Uterus (tissue), 4 donors: ENCODE results near the gene NXN. TPM values are rescaled to one million over a fixed set of nuclear protein-coding genes. Genes with fewer than 3 reads are reported as not detected.

Experiments
- DNase-seq, 2 donors: peaks; one replicate each; pipeline ENCODE4 v3.0.0-alpha.2; 2019 to 2020
- H3K27ac ChIP-seq, 2 donors: fragments of 200-600 bp; sonication (generic); 1 replicate in 1 of 2; 2 replicates in 1 of 2; pipeline ENCODE4 v1.5.1; 2016 to 2018
- H3K27me3 ChIP-seq, 2 donors: fragments of 200-600 bp; sonication (generic); one replicate each; pipeline ENCODE4 v1.5.1; 2018 to 2019; ENCODE audit warnings: control low read depth in 1 of 2
- H3K36me3 ChIP-seq, 2 donors: fragments of 200-600 bp; sonication (generic); one replicate each; pipeline ENCODE4 v1.5.1; 2019; ENCODE audit warnings: control low read depth in 1 of 2
- H3K4me1 ChIP-seq, 2 donors: fragments of 200-600 bp; sonication (generic); one replicate each; pipeline ENCODE4 v1.5.1; 2018 to 2019; ENCODE audit warnings: control low read depth in 1 of 2
- H3K4me3 ChIP-seq, 2 donors: fragments of 200-600 bp; sonication (generic); 1 replicate in 1 of 2; 2 replicates in 1 of 2; pipeline ENCODE4 v1.5.1; 2018 to 2019; ENCODE audit warnings: mild to moderate bottlenecking in 1 of 2
- H3K9me3 ChIP-seq, 2 donors: fragments of 200-600 bp; sonication (generic); one replicate each; pipeline ENCODE4 v1.5.1; 2019; ENCODE audit warnings: control low read depth in 1 of 2
- CTCF ChIP-seq, 4 experiments: fragments of 200-600 bp in 2 of 4; fragments of 450-650 bp in 2 of 4; sonication (generic) in 2 of 4; IDR thresholded peaks; one replicate each; pipeline ENCODE4 v1.5.1; 2016 to 2019; ENCODE audit warnings: antibody characterized with exemption in 4 of 4, mild to moderate bottlenecking in 2 of 4, moderate library complexity in 1 of 4
- POLR2A ChIP-seq, 2 donors: fragments of 450-650 bp; IDR thresholded peaks; one replicate each; pipeline ENCODE4 v1.6.1; 2016; ENCODE audit warnings: antibody characterized with exemption in 2 of 2, mild to moderate bottlenecking in 1 of 2, moderate library complexity in 1 of 2
- intact Hi-C: fragments of 100-400 bp; cut with DNase I; formaldehyde crosslinking; loops from one replicate; pipeline ENCODE4 v1.15.1; 2023; ENCODE audit warnings: low total_unique reads
- total RNA-seq, 4 donors: library from RNA; depleted of rRNA in 3 of 4; stranded (reverse); fragments of >200 nt in 3 of 4; gene quantifications; one replicate each; pipeline versions ENCODE4 v1.1.0 to v1.2.4, GENCODE V29; 2014 to 2023
- donor health status: DM: yes; HTN: yes; CAD: no.

NXN gene
- total RNA-seq, 4 donors from 2014 or later: 6.5 to 99.0 (median 49.9) TPM

GRCh38 chr17:800446-801242 lies 178.9 kb downstream of the NXN start:
- Histone ChIP-seq H3K4me3 (no peak overlapping the region), H3K27me3 (no peaks in the 10 kb centered on the region), H3K4me1 (no peaks in the 10 kb centered on the region), H3K9me3 (no peaks in the 10 kb centered on the region), H3K27ac (no peak overlapping the region), H3K36me3 (no peaks in the 10 kb centered on the region)
- TF ChIP-seq POLR2A (IDR thresholded peaks at IDR 0.05) (no peak), CTCF (IDR thresholded peaks at IDR 0.05) (no peak)
- DNase-seq: no peak
- intact Hi-C loops: no loop called here

GRCh38 chr17:799261-799660 lies 180.3 kb downstream of the NXN start:
- intact Hi-C loops: no loop called here
- Histone ChIP-seq H3K27me3 (no peaks in the 10 kb centered on the region), H3K9me3 (no peaks in the 10 kb centered on the region), H3K4me1 (no peaks in the 10 kb centered on the region), H3K36me3 (no peaks in the 10 kb centered on the region), H3K27ac (no peak overlapping the region), H3K4me3 (no peak overlapping the region)
- no peak for DNase-seq
- TF ChIP-seq POLR2A (IDR thresholded peaks at IDR 0.05) (no peak), CTCF (IDR thresholded peaks at IDR 0.05) (no peak)

GRCh38 chr17:798246-798645 lies 181.3 kb downstream of the NXN start:
- TF ChIP-seq POLR2A (IDR thresholded peaks at IDR 0.05): no peak
- no peak for TF ChIP-seq CTCF (IDR thresholded peaks at IDR 0.05)
- DNase-seq: no peak

GRCh38 chr17:797236-797840 lies 182.2 kb downstream of the NXN start:
- Histone ChIP-seq H3K4me3 (no peak overlapping the region), H3K27ac (no peak overlapping the region), H3K4me1 (no peaks in the 10 kb centered on the region), H3K36me3 (no peaks in the 10 kb centered on the region), H3K9me3 (no peaks in the 10 kb centered on the region), H3K27me3 (no peaks in the 10 kb centered on the region)
- no peak for TF ChIP-seq CTCF (IDR thresholded peaks at IDR 0.05)
- no peak for TF ChIP-seq POLR2A (IDR thresholded peaks at IDR 0.05)
- no peak for DNase-seq
- intact Hi-C loops: no loop called here

More at GRCh38 chr17:798246-798645, 181.3 kb downstream of the NXN start:
- H3K36me3 ChIP-seq: no peaks in the 10 kb centered on the region
- no peaks in the 10 kb centered on the region for H3K27me3 ChIP-seq
- no peak overlapping the region for H3K4me3 ChIP-seq
- intact Hi-C loops: no loop called here
- H3K9me3 ChIP-seq: no peaks in the 10 kb centered on the region
- no peaks in the 10 kb centered on the region for H3K4me1 ChIP-seq
- no peak overlapping the region for H3K27ac ChIP-seq

GRCh38 chr17:796609-797008 lies 183.0 kb downstream of the NXN start:
- TF ChIP-seq CTCF (IDR thresholded peaks at IDR 0.05) (no peak), POLR2A (IDR thresholded peaks at IDR 0.05) (no peak)
- no peaks in the 10 kb centered on the region for H3K36me3 ChIP-seq
- no peaks in the 10 kb centered on the region for H3K27me3 ChIP-seq
- H3K27ac ChIP-seq: no peak overlapping the region
- H3K4me3 ChIP-seq: no peak overlapping the region
- no peak for DNase-seq
- H3K4me1 ChIP-seq: no peaks in the 10 kb centered on the region
- H3K9me3 ChIP-seq: no peaks in the 10 kb centered on the region
- intact Hi-C loops: no loop called here
